Upper lobe of left lung (tissue), 6 donors: ENCODE measurements around the gene EXOSC9. TPM values are rescaled to one million over a fixed set of nuclear protein-coding genes. Genes with fewer than 3 reads are reported as not detected.
A peak's percentile ranks its signal among the peaks of the same experiment; 100 is the strongest.

ENCODE experiments used
- ATAC-seq, 2 donors: fragments of 200-7000 bp; cut with Tn5 transposase; one replicate each; pipeline ENCODE4 v1.9.1; 2022; ENCODE audit warnings: mild to moderate bottlenecking in 2 of 2, moderate library complexity in 2 of 2; ENCODE audit not compliant: low FRiP score in 2 of 2
- DNase-seq, 2 donors: peaks; one replicate each; pipeline ENCODE4 v3.0.0-alpha.2; 2019 to 2020
- H3K27ac ChIP-seq, 4 donors: fragments of 200-600 bp; sonication (generic); one replicate each; pipeline ENCODE4 v1.5.1; 2016 to 2019
- H3K27me3 ChIP-seq, 4 donors: fragments of 200-600 bp; sonication (generic); one replicate each; pipeline ENCODE4 v1.5.1; 2017 to 2019
- H3K36me3 ChIP-seq, 4 donors: fragments of 200-600 bp; sonication (generic); one replicate each; pipeline ENCODE4 v1.5.1; 2016 to 2019
- H3K4me1 ChIP-seq, 4 donors: fragments of 200-600 bp; sonication (generic); one replicate each; pipeline ENCODE4 v1.5.1; 2018 to 2019
- H3K4me3 ChIP-seq, 4 donors: fragments of 200-600 bp; sonication (generic); one replicate each; pipeline ENCODE4 v1.5.1; 2017 to 2019; ENCODE audit warnings: mild to moderate bottlenecking in 2 of 4, moderate library complexity in 1 of 4
- H3K9me3 ChIP-seq, 4 donors: fragments of 200-600 bp; sonication (generic); one replicate each; pipeline ENCODE4 v1.5.1; 2018 to 2019
- EP300 ChIP-seq, 4 donors: sonication (generic); formaldehyde crosslinking; IDR thresholded peaks; one replicate each; pipeline ENCODE4 v1.5.1; 2017; ENCODE audit warnings: antibody characterized with exemption in 4 of 4, control low read depth in 2 of 4
- POLR2A ChIP-seq, 4 donors: fragments of 450-650 bp; IDR thresholded peaks; one replicate each; pipeline ENCODE4 v1.5.1; 2016 to 2017; ENCODE audit warnings: antibody characterized with exemption in 4 of 4, mild to moderate bottlenecking in 2 of 4
- POLR2AphosphoS5 ChIP-seq, 2 donors: sonication (generic); formaldehyde crosslinking; IDR thresholded peaks; one replicate each; pipeline ENCODE4 v1.5.1; 2017; ENCODE audit warnings: antibody characterized with exemption in 2 of 2
- WGBS, 2 donors: methylation state at CpG; one replicate each; pipeline ENCODE4 v1.1.5; 2017 to 2018; 5-methylcytosine and 5-hydroxymethylcytosine counted together
- total RNA-seq, 6 donors: library from RNA; depleted of rRNA in 4 of 6; stranded (reverse); fragments of >200 nt in 4 of 6; gene quantifications; one replicate each; pipeline versions ENCODE4 v1.1.0 to v1.2.1, GENCODE V29; 2016 to 2021
- TF ChIP-seq, protein P1 (sequence below), 6 experiments: fragments of 450-650 bp in 4 of 6; fragments of 200-600 bp in 2 of 6; sonication (generic) in 2 of 6; IDR thresholded peaks; one replicate each; pipeline ENCODE4 v1.5.1; 2016 to 2019; ENCODE audit warnings: antibody characterized with exemption in 6 of 6
- donor health status: DM: no; HTN: no; CAD: no; lungs with moderate emphysema.
- donor health status: DM: no; HTN: yes; CAD: no; lungs with severe emphysema.

The EXOSC9 gene
- total RNA-seq, 6 donors from 2014 or later: 10.1 to 40.9 (median 17.4) TPM

DNA sequence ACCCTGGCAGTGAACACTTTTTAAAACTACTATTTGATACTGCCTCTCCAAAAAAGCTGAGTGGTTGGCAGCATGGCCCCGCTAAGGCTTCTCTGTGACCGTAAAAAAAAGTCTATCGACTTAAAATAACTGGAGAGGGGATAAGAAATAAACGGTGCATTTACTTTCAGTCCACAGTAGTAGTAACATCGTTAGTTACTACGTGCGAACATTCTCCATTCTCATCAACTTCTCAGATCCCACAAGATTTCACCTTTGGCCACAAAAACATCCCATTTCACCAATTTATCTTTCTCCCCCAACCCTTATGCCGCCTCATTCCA is 524 bp upstream of the EXOSC9 start:
- Histone ChIP-seq H3K36me3 (peaks cover 6 to 31% (median 15%) of the 10 kb centered on the region in 4 donors), H3K4me1 (peaks cover 4 to 25% (median 10%) of the 10 kb centered on the region in 4 donors), H3K4me3 (peak overlapping the region; percentile 48 to 95 (median 78)), H3K9me3 (no peaks in the 10 kb centered on the region), H3K27me3 (no peaks in the 10 kb centered on the region), H3K27ac (peak overlapping the region; percentile 80 to 94 (median 86))
- peak in 1 of 2 donors; percentile 52 for ATAC-seq
- no peak for DNase-seq
- TF ChIP-seq, protein P1, sequence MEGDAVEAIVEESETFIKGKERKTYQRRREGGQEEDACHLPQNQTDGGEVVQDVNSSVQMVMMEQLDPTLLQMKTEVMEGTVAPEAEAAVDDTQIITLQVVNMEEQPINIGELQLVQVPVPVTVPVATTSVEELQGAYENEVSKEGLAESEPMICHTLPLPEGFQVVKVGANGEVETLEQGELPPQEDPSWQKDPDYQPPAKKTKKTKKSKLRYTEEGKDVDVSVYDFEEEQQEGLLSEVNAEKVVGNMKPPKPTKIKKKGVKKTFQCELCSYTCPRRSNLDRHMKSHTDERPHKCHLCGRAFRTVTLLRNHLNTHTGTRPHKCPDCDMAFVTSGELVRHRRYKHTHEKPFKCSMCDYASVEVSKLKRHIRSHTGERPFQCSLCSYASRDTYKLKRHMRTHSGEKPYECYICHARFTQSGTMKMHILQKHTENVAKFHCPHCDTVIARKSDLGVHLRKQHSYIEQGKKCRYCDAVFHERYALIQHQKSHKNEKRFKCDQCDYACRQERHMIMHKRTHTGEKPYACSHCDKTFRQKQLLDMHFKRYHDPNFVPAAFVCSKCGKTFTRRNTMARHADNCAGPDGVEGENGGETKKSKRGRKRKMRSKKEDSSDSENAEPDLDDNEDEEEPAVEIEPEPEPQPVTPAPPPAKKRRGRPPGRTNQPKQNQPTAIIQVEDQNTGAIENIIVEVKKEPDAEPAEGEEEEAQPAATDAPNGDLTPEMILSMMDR (IDR thresholded peaks at IDR 0.05): no peak
- TF ChIP-seq EP300 (IDR thresholded peaks at IDR 0.05) (no peak), POLR2A (IDR thresholded peaks at IDR 0.05) (no peak), POLR2AphosphoS5 (IDR thresholded peaks at IDR 0.05) (no peak)
- whole genome bisulfite sequencing, 2 donors: 49 to 52% methylated on average over 8 of the region's 8 CpGs

DNA sequence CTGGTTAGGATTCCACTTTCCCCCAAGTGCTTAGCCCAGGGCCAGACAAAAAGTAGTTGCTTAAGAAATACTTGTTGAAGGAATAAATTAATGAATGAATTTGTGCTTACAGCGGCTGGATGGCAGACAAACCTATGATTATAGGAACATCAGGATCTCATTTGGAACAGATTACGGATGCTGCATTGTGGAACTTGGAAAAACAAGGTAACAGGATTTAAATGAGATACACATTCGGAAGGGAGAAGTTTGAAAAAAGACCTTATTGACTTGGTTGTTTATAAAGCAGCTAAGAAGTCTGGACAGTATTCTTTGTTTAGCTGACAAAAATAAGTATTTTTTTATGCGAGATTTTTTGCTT is 572 bp downstream of the EXOSC9 start:
- DNase-seq: no peak
- peaks cover 4 to 22% (median 9%) of the 10 kb centered on the region in 4 donors for H3K4me1 ChIP-seq
- no peak for ATAC-seq
- no peaks in the 10 kb centered on the region for H3K27me3 ChIP-seq
- H3K27ac ChIP-seq: peak overlapping the region; percentile 80 to 94 (median 86)
- TF ChIP-seq POLR2AphosphoS5 (IDR thresholded peaks at IDR 0.05): no peak
- no peak for TF ChIP-seq EP300 (IDR thresholded peaks at IDR 0.05)
- no peak for TF ChIP-seq POLR2A (IDR thresholded peaks at IDR 0.05)
- TF ChIP-seq, protein P1 (IDR thresholded peaks at IDR 0.05): no peak
- H3K9me3 ChIP-seq: no peaks in the 10 kb centered on the region
- H3K4me3 ChIP-seq: peak overlapping the region; percentile 48 to 95 (median 78)
- WGBS, 2 donors: 23 to 25% methylated on average over 4 of the region's 4 CpGs
- peaks cover 6 to 42% (median 19%) of the 10 kb centered on the region in 4 donors for H3K36me3 ChIP-seq

DNA sequence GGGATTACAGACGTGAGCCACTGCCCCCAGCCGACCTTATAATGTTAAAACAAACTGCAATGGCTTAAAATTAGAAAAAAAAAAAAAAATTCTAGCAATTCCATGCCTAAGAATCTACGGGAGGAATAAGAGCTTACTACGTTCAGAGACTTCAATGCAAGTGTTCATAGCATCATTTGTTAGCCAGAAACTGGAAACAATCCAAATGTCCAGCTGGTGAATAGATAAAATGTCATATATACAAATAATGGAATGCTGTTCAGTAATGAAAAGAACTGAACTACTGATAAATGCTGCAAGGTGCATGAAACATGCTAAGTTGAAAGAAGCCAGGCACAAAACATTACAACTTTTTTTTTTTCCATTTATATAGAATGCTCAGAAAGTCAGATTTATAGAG is 5.3 kb downstream of the EXOSC9 start:
- DNase-seq: no peak
- H3K36me3 ChIP-seq: peaks cover 11 to 87% (median 44%) of the 10 kb centered on the region in 4 donors

DNA sequence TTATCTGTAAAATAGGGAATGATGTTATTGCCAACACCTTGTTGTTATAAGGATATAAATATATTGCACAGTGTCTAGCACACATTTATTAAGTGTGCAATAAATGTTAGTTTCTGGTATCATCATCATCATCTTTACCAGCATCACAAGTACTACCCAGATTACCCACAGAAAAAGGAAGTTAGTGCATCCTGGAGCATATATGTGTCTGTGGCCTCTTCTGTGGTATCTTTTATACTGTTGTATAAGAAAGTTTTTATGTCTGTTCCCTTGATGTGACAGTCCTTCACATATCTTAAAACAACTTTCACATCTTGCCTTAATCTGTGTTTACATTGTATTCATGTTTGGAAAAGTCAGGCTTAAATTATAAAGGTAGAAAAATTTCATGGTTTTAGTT is 10.0 kb downstream of the EXOSC9 start:
- H3K36me3 ChIP-seq: peaks cover 11 to 97% (median 56%) of the 10 kb centered on the region in 4 donors
- ATAC-seq (no peak), DNase-seq (no peak)

More for the DNA sequence above, 5.3 kb downstream of the EXOSC9 start:
- H3K4me1 ChIP-seq: peaks cover 4 to 13% (median 9%) of the 10 kb centered on the region in 4 donors
- H3K27ac ChIP-seq: no peak overlapping the region
- 89 to 93% methylated on average over 4 of the region's 4 CpGs for WGBS, 2 donors
- H3K9me3 ChIP-seq: no peaks in the 10 kb centered on the region
- no peak for ATAC-seq
- TF ChIP-seq, protein P1 (IDR thresholded peaks at IDR 0.05): no peak
- TF ChIP-seq POLR2A (IDR thresholded peaks at IDR 0.05) (no peak), POLR2AphosphoS5 (IDR thresholded peaks at IDR 0.05) (no peak), EP300 (IDR thresholded peaks at IDR 0.05) (no peak)
- no peak overlapping the region for H3K4me3 ChIP-seq
- no peaks in the 10 kb centered on the region for H3K27me3 ChIP-seq

DNA sequence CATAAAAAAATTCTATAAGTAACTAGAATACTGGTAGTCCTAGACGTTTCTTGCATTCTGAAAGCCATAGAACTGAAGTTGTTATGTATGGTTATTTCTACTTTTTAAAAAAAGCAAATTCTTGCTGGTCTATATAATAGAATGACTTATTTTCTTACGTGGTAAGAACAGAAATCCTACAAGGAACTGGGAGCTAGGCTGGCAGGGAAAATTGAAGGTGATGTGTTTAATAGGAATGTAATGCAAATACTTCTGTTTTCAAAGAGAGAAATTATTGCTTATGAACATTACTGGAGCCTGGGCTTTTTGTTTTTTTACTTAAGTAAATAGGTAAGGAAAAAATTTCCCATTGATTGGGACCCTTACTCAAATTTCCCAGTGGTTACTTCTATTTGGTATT is 13.6 kb downstream of the EXOSC9 start:
- H3K4me3 ChIP-seq: no peak overlapping the region
- ATAC-seq (no peak), DNase-seq (no peak)
- H3K9me3 ChIP-seq: no peaks in the 10 kb centered on the region
- TF ChIP-seq, protein P1 (IDR thresholded peaks at IDR 0.05): no peak
- TF ChIP-seq POLR2A (IDR thresholded peaks at IDR 0.05) (no peak), POLR2AphosphoS5 (IDR thresholded peaks at IDR 0.05) (no peak), EP300 (IDR thresholded peaks at IDR 0.05) (no peak)
- no peaks in the 10 kb centered on the region for H3K4me1 ChIP-seq
- no peak overlapping the region for H3K27ac ChIP-seq
- no peaks in the 10 kb centered on the region for H3K27me3 ChIP-seq
- H3K36me3 ChIP-seq: peaks cover 10 to 92% (median 53%) of the 10 kb centered on the region in 4 donors
- 91 to 94% methylated on average over 2 of the region's 2 CpGs for WGBS, 2 donors

More for the DNA sequence above, 10.0 kb downstream of the EXOSC9 start:
- Histone ChIP-seq H3K27ac (no peak overlapping the region), H3K4me1 (no peaks in the 10 kb centered on the region), H3K9me3 (no peaks in the 10 kb centered on the region), H3K4me3 (no peak overlapping the region), H3K27me3 (no peaks in the 10 kb centered on the region)
- TF ChIP-seq EP300 (IDR thresholded peaks at IDR 0.05): no peak
- no peak for TF ChIP-seq POLR2A (IDR thresholded peaks at IDR 0.05)
